H1 (cell line): ENCODE results near the gene MACIR. TPM values are rescaled to one million over a fixed set of nuclear protein-coding genes. Genes with fewer than 3 reads are reported as not detected.

Source experiments
- CBX5 ChIP-seq: fragments of 300-800, 300-1000 bp; sonication (generic); IDR thresholded peaks from 2 replicates; pipeline ENCODE4 v1.7.1; 2016; ENCODE audit warnings: antibody characterized with exemption, low read length, low read depth
- CEBPB ChIP-seq: IDR thresholded peaks from 2 replicates; pipeline ENCODE4 v1.6.1; 2012; ENCODE audit warnings: low read depth, low read length
- CHD2 ChIP-seq: IDR thresholded peaks from 2 replicates; pipeline ENCODE4 v1.6.1; 2012; ENCODE audit warnings: low read length, improper control_type of control experiment
- CREB1 ChIP-seq: IDR thresholded peaks from 2 replicates; pipeline ENCODE4 v1.6.1; 2012; ENCODE audit warnings: inconsistent platforms
- EP300 ChIP-seq, 2 experiments: IDR thresholded peaks; 1 replicate in 1 of 2; 2 replicates in 1 of 2; pipeline ENCODE4 v1.6.1; 2011 to 2012; ENCODE audit warnings: low read depth in 2 of 2, low read length in 2 of 2, mild to moderate bottlenecking in 2 of 2, borderline replicate concordance in 1 of 2, inconsistent platforms in 1 of 2, moderate library complexity in 1 of 2
- EZH2 ChIP-seq: fragments of 200-600 bp; sonication (generic); IDR thresholded peaks from 2 replicates; pipeline ENCODE4 v1.7.1; 2012; ENCODE audit warnings: low read depth, mild to moderate bottlenecking, moderate library complexity, low read length, inconsistent platforms; ENCODE audit not compliant: severe bottlenecking
- GABPA ChIP-seq: IDR thresholded peaks from 2 replicates; pipeline ENCODE4 v1.6.1; 2011; ENCODE audit warnings: mild to moderate bottlenecking, low read length, moderate library complexity, borderline replicate concordance; ENCODE audit not compliant: insufficient read depth
- GTF2F1 ChIP-seq: IDR thresholded peaks from 2 replicates; pipeline ENCODE4 v1.6.1; 2012; ENCODE audit warnings: low read depth, low read length, improper control_type of control experiment, borderline replicate concordance
- KDM1A ChIP-seq: fragments of 200-600, 300-600 bp; sonication (generic); IDR thresholded peaks from 2 replicates; pipeline ENCODE4 v1.7.1; 2016; ENCODE audit warnings: mild to moderate bottlenecking, low read length, borderline replicate concordance
- MAFK ChIP-seq: IDR thresholded peaks from 2 replicates; pipeline ENCODE4 v1.6.1; 2012; ENCODE audit warnings: low read depth, mild to moderate bottlenecking, improper control_type of control experiment, low read length
- MAX ChIP-seq: IDR thresholded peaks from 2 replicates; pipeline ENCODE4 v1.6.1; 2012; ENCODE audit warnings: inconsistent platforms
- NRF1 ChIP-seq: IDR thresholded peaks from 2 replicates; pipeline ENCODE4 v1.6.1; 2011; ENCODE audit warnings: mild to moderate bottlenecking, low read depth, low read length, improper control_type of control experiment
- POLR2A ChIP-seq, 2 experiments: IDR thresholded peaks; 1 replicate in 1 of 2; 2 replicates in 1 of 2; pipeline ENCODE4 v1.6.1; 2011; ENCODE audit warnings: low read depth in 2 of 2, low read length in 2 of 2, mild to moderate bottlenecking in 2 of 2; ENCODE audit errors: control extremely low read depth in 1 of 2
- POU5F1 ChIP-seq: IDR thresholded peaks from 2 replicates; pipeline ENCODE4 v1.6.1; 2011; ENCODE audit warnings: low read depth, mild to moderate bottlenecking, low read length, moderate library complexity
- RBBP5 ChIP-seq: IDR thresholded peaks from 2 replicates; pipeline ENCODE4 v1.7.1; 2012; ENCODE audit warnings: low read depth, mild to moderate bottlenecking, inconsistent platforms, low read length, moderate library complexity, borderline replicate concordance
- RXRA ChIP-seq: IDR thresholded peaks from 2 replicates; pipeline ENCODE4 v1.6.1; 2011; ENCODE audit warnings: low read depth, mild to moderate bottlenecking, low read length, moderate library complexity; ENCODE audit not compliant: insufficient read depth
- SAP30 ChIP-seq: fragments of 300-600 bp; sonication (generic); IDR thresholded peaks from 2 replicates; pipeline ENCODE4 v1.7.1; 2012; ENCODE audit warnings: low read length, moderate library complexity, mild to moderate bottlenecking, inconsistent platforms; ENCODE audit not compliant: insufficient read depth, insufficient replicate concordance
- SP1 ChIP-seq: IDR thresholded peaks from 2 replicates; pipeline ENCODE4 v1.6.1; 2011; ENCODE audit warnings: low read depth, low read length
- SP2 ChIP-seq: IDR thresholded peaks from 2 replicates; pipeline ENCODE4 v1.6.1; 2012; ENCODE audit warnings: mild to moderate bottlenecking, low read length, inconsistent platforms
- SRF ChIP-seq: IDR thresholded peaks from 2 replicates; pipeline ENCODE4 v1.6.1; 2011; ENCODE audit warnings: mild to moderate bottlenecking, low read depth, low read length, moderate library complexity
- TEAD4 ChIP-seq: IDR thresholded peaks from 2 replicates; pipeline ENCODE4 v1.6.1; 2012; ENCODE audit warnings: low read depth, low read length, inconsistent platforms, mixed read lengths
- YY1 ChIP-seq: IDR thresholded peaks from 2 replicates; pipeline ENCODE4 v1.6.1; 2011; ENCODE audit warnings: low read depth, mild to moderate bottlenecking, low read length
- ZNF274 ChIP-seq: IDR thresholded peaks from 2 replicates; pipeline ENCODE4 v1.7.0; 2012; ENCODE audit warnings: low read length, borderline replicate concordance; ENCODE audit errors: extremely low read depth
- polyA plus RNA-seq, 7 experiments: library from polyadenylated mRNA; depleted of rRNA in 3 of 7; stranded (reverse) in 5 of 7; unstranded in 2 of 7; fragments of >200 nt in 5 of 7; fragments of 200-250 nt in 2 of 7; gene quantifications; 1 replicate in 5 of 7; 2 replicates in 1 of 7; 4 replicates in 1 of 7; pipeline versions ENCODE4 v1.2.1 to v1.2.3, GENCODE V29; 2011 to 2013; ENCODE audit warnings: missing spikeins in 2 of 7, mixed read lengths in 2 of 7
- total RNA-seq: library from RNA; stranded (reverse); fragmentation: NEBNext Ultra II Directional; extraction: Animal tissue kit (Norgen Biotek cat#: 25700); gene quantifications from 2 replicates; pipeline ENCODE4 v1.2.1, GENCODE V29; 2021

MACIR gene
- total and polyA plus RNA-seq, 2 of the 8 experiments (the other 6 are each of a cell fraction or from before 2014, with no cell fraction given), result 8.0 to 19.2 TPM

GRCh38 chr5:103258368-103258956 lies at the start of gene MACIR (continued):
- TF ChIP-seq CBX5 (no peak), NRF1 (no peak), EZH2 (no peak), KDM1A (no peak), MAFK (no peak), RBBP5 (no peak), GTF2F1 (no peak), ZNF274 (no peak), GABPA (no peak), CREB1 (peak; percentile 17; the same call in 1 of the 2 replicates), SAP30 (no peak), YY1 (0 out of 2 replicates have a peak, but pooled peaks have one; percentile 15), POU5F1 (no peak), CHD2 (no peak), SRF (no peak), TEAD4 (no peak), RXRA (no peak), MAX (no peak), SP2 (no peak), POLR2A (IDR thresholded peaks at IDR 0.05; ENCODE audit: control extremely low read depth in 1 of 2, low read depth in 2 of 2, low read length in 2 of 2) (peak; percentile 65 to 79), SP1 (0 out of 2 replicates have a peak, but pooled peaks have one; percentile 14), CEBPB (no peak), EP300 (IDR thresholded peaks at IDR 0.05; ENCODE audit: borderline replicate concordance in 1 of 2, low read depth in 2 of 2, low read length in 2 of 2) (no peak)
